ENCODE measurements around the gene INTS12. TPM values are rescaled to one million over a fixed set of nuclear protein-coding genes. Genes with fewer than 3 reads are reported as not detected.

The INTS12 gene
- total and polyA plus RNA-seq, 2 experiments from 2014 or later, result 12.6 to 15.3 TPM

DNA sequence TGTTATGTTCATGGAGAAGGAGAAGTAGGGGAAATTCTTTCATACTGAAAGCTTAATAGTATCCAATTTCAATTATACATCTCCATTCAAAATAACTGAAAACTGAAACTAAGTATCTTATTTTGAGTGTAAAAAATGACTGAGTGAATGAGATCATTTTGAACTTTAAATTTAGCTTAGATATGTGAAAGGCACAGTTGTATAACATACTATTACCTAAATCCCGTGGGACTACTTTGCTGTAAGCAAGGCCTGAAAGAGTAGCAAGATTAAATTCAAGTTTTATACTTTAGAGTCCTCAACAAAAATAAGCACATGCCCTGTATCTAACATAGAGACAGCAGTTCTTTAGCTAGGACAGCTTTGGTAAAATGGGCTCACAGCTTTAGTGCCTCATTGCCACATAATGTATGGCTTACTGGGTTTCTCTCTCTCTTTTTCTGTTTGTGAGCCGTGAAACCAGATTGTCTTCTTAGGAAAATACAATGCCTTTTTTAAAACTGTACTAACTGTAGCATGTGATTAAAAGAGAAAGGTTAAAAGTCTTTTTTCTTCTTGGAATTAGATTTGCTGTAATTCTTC is 43.3 kb upstream of the INTS12 start:
- Mint-ChIP-seq H3K9me3 (no peaks in the 10 kb centered on the region), H3K36me3 (ENCODE audit: low read depth) (no peaks in the 10 kb centered on the region), H3K27me3 (ENCODE audit: insufficient read depth, low read depth, poor library complexity) (no peaks in the 10 kb centered on the region), H3K4me3 (no peak overlapping the region), H3K4me1 (no peaks in the 10 kb centered on the region), H3K27ac (no peak overlapping the region)
- no peaks in the 10 kb centered on the region for H4K20me1 ChIP-seq (replicated peaks; ENCODE audit: insufficient read depth)
- no peaks in the 10 kb centered on the region for H3K79me2 ChIP-seq (replicated peaks; ENCODE audit: insufficient read depth)
- no peaks in the 10 kb centered on the region for H3K4me1 ChIP-seq (ENCODE audit: insufficient read depth)
- TF ChIP-seq ZNF114 (CRISPR knock-in tag; IDR thresholded peaks at IDR 0.05) (no peak), CTCF (conservative IDR thresholded peaks at IDR 0.05; ENCODE audit: low read depth in 2 of 2) (no peak)
- no peak overlapping the region for H3K4me2 ChIP-seq
- no peaks in the 10 kb centered on the region for H3K36me3 ChIP-seq (ENCODE audit: insufficient read depth)
- H3F3A ChIP-seq (replicated peaks; ENCODE audit: low read depth), result no peaks in the 10 kb centered on the region
- H3K4me3 ChIP-seq, result no peak overlapping the region
- H3K27me3 ChIP-seq (ENCODE audit: insufficient read depth), result no peaks in the 10 kb centered on the region
- H2AFZ ChIP-seq, result no peak overlapping the region
- no peak for ATAC-seq
- H3K9me2 ChIP-seq (ENCODE audit: insufficient read depth), result no peaks in the 10 kb centered on the region
- DNase-seq (ENCODE audit: low spot score), result no peak
- no peak overlapping the region for H3K27ac ChIP-seq (ENCODE audit: low read depth)

- H3K27me3 Mint-ChIP-seq (ENCODE audit: insufficient read depth, low read depth, poor library complexity), result no peaks in the 10 kb centered on the region
- H3K79me2 ChIP-seq (replicated peaks; ENCODE audit: insufficient read depth), result no peaks in the 10 kb centered on the region
- no peaks in the 10 kb centered on the region for H3K9me2 ChIP-seq (ENCODE audit: insufficient read depth)
- H4K20me1 ChIP-seq (replicated peaks; ENCODE audit: insufficient read depth), result no peaks in the 10 kb centered on the region
- no peak overlapping the region for H2AFZ ChIP-seq
- H3K4me3 Mint-ChIP-seq, result no peak overlapping the region
- no peak overlapping the region for H3K4me2 ChIP-seq
- no peaks in the 10 kb centered on the region for H3K4me1 Mint-ChIP-seq
- no peak for ATAC-seq
- no peak overlapping the region for H3K27ac Mint-ChIP-seq
- no peaks in the 10 kb centered on the region for H3F3A ChIP-seq (replicated peaks; ENCODE audit: low read depth)
- no peak for DNase-seq (ENCODE audit: low spot score)
- no peaks in the 10 kb centered on the region for H3K4me1 ChIP-seq (ENCODE audit: insufficient read depth)
- H3K27ac ChIP-seq (ENCODE audit: low read depth), result no peak overlapping the region
- no peaks in the 10 kb centered on the region for H3K36me3 ChIP-seq (ENCODE audit: insufficient read depth)
- H3K36me3 Mint-ChIP-seq (ENCODE audit: low read depth), result no peaks in the 10 kb centered on the region; the same call in 2 of the 3 replicates
- H3K9me3 Mint-ChIP-seq, result no peaks in the 10 kb centered on the region
- TF ChIP-seq POLR2AphosphoS5 (IDR thresholded peaks at IDR 0.05; ENCODE audit: low read depth), result no peak
- TF ChIP-seq, protein P1, sequence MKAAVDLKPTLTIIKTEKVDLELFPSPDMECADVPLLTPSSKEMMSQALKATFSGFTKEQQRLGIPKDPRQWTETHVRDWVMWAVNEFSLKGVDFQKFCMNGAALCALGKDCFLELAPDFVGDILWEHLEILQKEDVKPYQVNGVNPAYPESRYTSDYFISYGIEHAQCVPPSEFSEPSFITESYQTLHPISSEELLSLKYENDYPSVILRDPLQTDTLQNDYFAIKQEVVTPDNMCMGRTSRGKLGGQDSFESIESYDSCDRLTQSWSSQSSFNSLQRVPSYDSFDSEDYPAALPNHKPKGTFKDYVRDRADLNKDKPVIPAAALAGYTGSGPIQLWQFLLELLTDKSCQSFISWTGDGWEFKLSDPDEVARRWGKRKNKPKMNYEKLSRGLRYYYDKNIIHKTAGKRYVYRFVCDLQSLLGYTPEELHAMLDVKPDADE (IDR thresholded peaks at IDR 0.05), result no peak
- no peak for TF ChIP-seq STAT1 (IDR thresholded peaks at IDR 0.05; ENCODE audit: unreplicated experiment)
- no peak for TF ChIP-seq CREB1 (CRISPR knock-in tag; IDR thresholded peaks at IDR 0.05; ENCODE audit: low read depth)
- TF ChIP-seq ZNF462 (CRISPR knock-in tag; IDR thresholded peaks at IDR 0.05), result no peak
- TF ChIP-seq ZNF114 (CRISPR knock-in tag; IDR thresholded peaks at IDR 0.05), result no peak
- TF ChIP-seq ZNF331 (CRISPR knock-in tag; IDR thresholded peaks at IDR 0.05; ENCODE audit: low read depth), result no peak
- TF ChIP-seq EZH2 (IDR thresholded peaks at IDR 0.05; ENCODE audit: low read depth, unreplicated experiment), result no peak
- no peaks in the 10 kb centered on the region for H3K27me3 ChIP-seq (ENCODE audit: insufficient read depth)
- H3K4me3 ChIP-seq, result no peak overlapping the region
Observed at GRCh38 chr4:105748222-105748621, 39.7 kb upstream of the INTS12 start.

All from GM23338 (cell line).